HEK293 (cell line): ENCODE results near the gene LETM1.

Experiments
- FEZF1 ChIP-seq: fragments of 450-650 bp; formaldehyde crosslinking; IDR thresholded peaks from 2 replicates; pipeline ENCODE4 v1.5.1; 2016; ENCODE audit warnings: missing biosample characterization, missing genetic modification characterization
- TCF7L2 ChIP-seq: IDR thresholded peaks from 2 replicates; pipeline ENCODE4 v1.6.1; 2011; ENCODE audit warnings: low read depth, mild to moderate bottlenecking, inconsistent platforms, low read length, moderate library complexity, borderline replicate concordance
- ZNF184 ChIP-seq: fragments of 450-650 bp; IDR thresholded peaks from 2 replicates; pipeline ENCODE4 v1.5.1; 2018; ENCODE audit warnings: missing biosample characterization, mild to moderate bottlenecking, missing genetic modification characterization
- ZNF239 ChIP-seq: fragments of 450-650 bp; formaldehyde crosslinking; IDR thresholded peaks from 2 replicates; pipeline ENCODE4 v1.5.1; 2016; ENCODE audit warnings: missing biosample characterization, missing genetic modification characterization
- ZNF24 ChIP-seq: fragments of 450-650 bp; formaldehyde crosslinking; IDR thresholded peaks from 2 replicates; pipeline ENCODE4 v1.5.1; 2016; ENCODE audit warnings: missing biosample characterization, missing genetic modification characterization
- ZNF274 ChIP-seq, 2 experiments: fragments of 200-500 bp in 1 of 2; fragments of 450-650 bp in 1 of 2; sonication (Bioruptor generic) in 1 of 2; formaldehyde crosslinking in 1 of 2; IDR thresholded peaks; 2 replicates each; pipeline versions ENCODE4 v1.5.1 to v1.6.1; 2014 to 2016; ENCODE audit warnings: borderline replicate concordance in 1 of 2, inconsistent platforms in 1 of 2, low read length in 1 of 2, missing biosample characterization in 1 of 2, missing genetic modification characterization in 1 of 2
- ZNF335 ChIP-seq: fragments of 450-650 bp; formaldehyde crosslinking; conservative IDR thresholded peaks from 2 replicates; pipeline ENCODE4 v1.5.1; 2016; ENCODE audit warnings: missing biosample characterization, missing genetic modification characterization
- ZNF521 ChIP-seq: fragments of 450-650 bp; formaldehyde crosslinking; IDR thresholded peaks from 2 replicates; pipeline ENCODE4 v1.5.1; 2017; ENCODE audit warnings: missing biosample characterization, mild to moderate bottlenecking, missing genetic modification characterization
- TF ChIP-seq, protein P1 (sequence below): fragments of 450-650 bp; formaldehyde crosslinking; IDR thresholded peaks from 2 replicates; pipeline ENCODE4 v1.5.1; 2016; ENCODE audit warnings: missing biosample characterization, missing genetic modification characterization, borderline replicate concordance
- TF ChIP-seq, protein P2 (sequence below): fragments of 450-650 bp; formaldehyde crosslinking; IDR thresholded peaks from 2 replicates; pipeline ENCODE4 v1.5.1; 2016; ENCODE audit warnings: missing biosample characterization, missing genetic modification characterization
- TF ChIP-seq, protein P3 (sequence below): fragments of 450-650 bp; formaldehyde crosslinking; IDR thresholded peaks from 2 replicates; pipeline ENCODE4 v1.5.1; 2016; ENCODE audit warnings: missing biosample characterization, missing genetic modification characterization

DNA sequence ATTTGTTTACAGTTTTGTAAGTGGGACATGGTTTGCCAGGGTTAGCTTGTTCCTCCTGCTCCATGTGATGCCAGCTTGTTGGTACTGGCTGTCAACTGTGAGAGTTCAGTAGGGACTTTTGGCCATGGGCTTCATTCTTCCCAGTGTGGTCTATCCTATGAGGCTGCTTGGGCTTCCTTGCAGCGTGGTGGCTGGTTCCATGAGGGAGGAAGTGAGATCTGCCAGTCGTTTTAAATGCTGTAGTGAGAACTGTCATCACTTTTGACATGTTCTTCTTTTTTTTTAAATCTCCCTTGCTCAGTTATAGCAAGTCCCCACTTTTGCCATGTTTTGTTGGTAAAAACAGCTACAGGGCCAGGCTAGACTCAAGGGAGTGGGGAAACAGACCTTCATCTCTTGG lies 31.1 kb upstream of the LETM1 start:
- TF ChIP-seq ZNF24 (tag by site-specific recombination) (no peak), TCF7L2 (no peak), ZNF521 (tag by site-specific recombination) (no peak), ZNF239 (tag by site-specific recombination) (no peak), ZNF335 (no peak), FEZF1 (tag by site-specific recombination) (no peak), ZNF184 (tag by site-specific recombination) (no peak), ZNF274 (IDR thresholded peaks at IDR 0.05; ENCODE audit: low read length) (no peak), ZNF274 (tag by site-specific recombination; IDR thresholded peaks at IDR 0.05; ENCODE audit: borderline replicate concordance) (no peak)
- TF ChIP-seq, protein P1, sequence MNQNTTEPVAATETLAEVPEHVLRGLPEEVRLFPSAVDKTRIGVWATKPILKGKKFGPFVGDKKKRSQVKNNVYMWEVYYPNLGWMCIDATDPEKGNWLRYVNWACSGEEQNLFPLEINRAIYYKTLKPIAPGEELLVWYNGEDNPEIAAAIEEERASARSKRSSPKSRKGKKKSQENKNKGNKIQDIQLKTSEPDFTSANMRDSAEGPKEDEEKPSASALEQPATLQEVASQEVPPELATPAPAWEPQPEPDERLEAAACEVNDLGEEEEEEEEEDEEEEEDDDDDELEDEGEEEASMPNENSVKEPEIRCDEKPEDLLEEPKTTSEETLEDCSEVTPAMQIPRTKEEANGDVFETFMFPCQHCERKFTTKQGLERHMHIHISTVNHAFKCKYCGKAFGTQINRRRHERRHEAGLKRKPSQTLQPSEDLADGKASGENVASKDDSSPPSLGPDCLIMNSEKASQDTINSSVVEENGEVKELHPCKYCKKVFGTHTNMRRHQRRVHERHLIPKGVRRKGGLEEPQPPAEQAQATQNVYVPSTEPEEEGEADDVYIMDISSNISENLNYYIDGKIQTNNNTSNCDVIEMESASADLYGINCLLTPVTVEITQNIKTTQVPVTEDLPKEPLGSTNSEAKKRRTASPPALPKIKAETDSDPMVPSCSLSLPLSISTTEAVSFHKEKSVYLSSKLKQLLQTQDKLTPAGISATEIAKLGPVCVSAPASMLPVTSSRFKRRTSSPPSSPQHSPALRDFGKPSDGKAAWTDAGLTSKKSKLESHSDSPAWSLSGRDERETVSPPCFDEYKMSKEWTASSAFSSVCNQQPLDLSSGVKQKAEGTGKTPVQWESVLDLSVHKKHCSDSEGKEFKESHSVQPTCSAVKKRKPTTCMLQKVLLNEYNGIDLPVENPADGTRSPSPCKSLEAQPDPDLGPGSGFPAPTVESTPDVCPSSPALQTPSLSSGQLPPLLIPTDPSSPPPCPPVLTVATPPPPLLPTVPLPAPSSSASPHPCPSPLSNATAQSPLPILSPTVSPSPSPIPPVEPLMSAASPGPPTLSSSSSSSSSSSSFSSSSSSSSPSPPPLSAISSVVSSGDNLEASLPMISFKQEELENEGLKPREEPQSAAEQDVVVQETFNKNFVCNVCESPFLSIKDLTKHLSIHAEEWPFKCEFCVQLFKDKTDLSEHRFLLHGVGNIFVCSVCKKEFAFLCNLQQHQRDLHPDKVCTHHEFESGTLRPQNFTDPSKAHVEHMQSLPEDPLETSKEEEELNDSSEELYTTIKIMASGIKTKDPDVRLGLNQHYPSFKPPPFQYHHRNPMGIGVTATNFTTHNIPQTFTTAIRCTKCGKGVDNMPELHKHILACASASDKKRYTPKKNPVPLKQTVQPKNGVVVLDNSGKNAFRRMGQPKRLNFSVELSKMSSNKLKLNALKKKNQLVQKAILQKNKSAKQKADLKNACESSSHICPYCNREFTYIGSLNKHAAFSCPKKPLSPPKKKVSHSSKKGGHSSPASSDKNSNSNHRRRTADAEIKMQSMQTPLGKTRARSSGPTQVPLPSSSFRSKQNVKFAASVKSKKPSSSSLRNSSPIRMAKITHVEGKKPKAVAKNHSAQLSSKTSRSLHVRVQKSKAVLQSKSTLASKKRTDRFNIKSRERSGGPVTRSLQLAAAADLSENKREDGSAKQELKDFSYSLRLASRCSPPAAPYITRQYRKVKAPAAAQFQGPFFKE (tag by site-specific recombination) = no peak
- TF ChIP-seq, protein P2, sequence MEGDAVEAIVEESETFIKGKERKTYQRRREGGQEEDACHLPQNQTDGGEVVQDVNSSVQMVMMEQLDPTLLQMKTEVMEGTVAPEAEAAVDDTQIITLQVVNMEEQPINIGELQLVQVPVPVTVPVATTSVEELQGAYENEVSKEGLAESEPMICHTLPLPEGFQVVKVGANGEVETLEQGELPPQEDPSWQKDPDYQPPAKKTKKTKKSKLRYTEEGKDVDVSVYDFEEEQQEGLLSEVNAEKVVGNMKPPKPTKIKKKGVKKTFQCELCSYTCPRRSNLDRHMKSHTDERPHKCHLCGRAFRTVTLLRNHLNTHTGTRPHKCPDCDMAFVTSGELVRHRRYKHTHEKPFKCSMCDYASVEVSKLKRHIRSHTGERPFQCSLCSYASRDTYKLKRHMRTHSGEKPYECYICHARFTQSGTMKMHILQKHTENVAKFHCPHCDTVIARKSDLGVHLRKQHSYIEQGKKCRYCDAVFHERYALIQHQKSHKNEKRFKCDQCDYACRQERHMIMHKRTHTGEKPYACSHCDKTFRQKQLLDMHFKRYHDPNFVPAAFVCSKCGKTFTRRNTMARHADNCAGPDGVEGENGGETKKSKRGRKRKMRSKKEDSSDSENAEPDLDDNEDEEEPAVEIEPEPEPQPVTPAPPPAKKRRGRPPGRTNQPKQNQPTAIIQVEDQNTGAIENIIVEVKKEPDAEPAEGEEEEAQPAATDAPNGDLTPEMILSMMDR (tag by site-specific recombination) = no peak
- TF ChIP-seq, protein P3, sequence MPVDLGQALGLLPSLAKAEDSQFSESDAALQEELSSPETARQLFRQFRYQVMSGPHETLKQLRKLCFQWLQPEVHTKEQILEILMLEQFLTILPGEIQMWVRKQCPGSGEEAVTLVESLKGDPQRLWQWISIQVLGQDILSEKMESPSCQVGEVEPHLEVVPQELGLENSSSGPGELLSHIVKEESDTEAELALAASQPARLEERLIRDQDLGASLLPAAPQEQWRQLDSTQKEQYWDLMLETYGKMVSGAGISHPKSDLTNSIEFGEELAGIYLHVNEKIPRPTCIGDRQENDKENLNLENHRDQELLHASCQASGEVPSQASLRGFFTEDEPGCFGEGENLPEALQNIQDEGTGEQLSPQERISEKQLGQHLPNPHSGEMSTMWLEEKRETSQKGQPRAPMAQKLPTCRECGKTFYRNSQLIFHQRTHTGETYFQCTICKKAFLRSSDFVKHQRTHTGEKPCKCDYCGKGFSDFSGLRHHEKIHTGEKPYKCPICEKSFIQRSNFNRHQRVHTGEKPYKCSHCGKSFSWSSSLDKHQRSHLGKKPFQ (tag by site-specific recombination) = no peak
